ENCODE results near the gene ACOXL.
"Not testable (repeated sequence)": the region's sequence is repeated elsewhere in the genome, so short reads cannot be mapped to it uniquely, and the experiment has no call there.

The ACOXL gene

GRCh38 chr2:111068435-111069058, 336.2 kb downstream of the ACOXL start:
- no peak for TF ChIP-seq CTCF (IDR thresholded peaks at IDR 0.05; ENCODE audit: extremely low read depth, missing control alignments)

GRCh38 chr2:111069722-111070121, 337.3 kb downstream of the ACOXL start:
- TF ChIP-seq CTCF (IDR thresholded peaks at IDR 0.05; ENCODE audit: extremely low read depth, missing control alignments) = no peak
- DNase-seq (ENCODE audit: low spot score) = no peak

More at GRCh38 chr2:111068435-111069058, 336.2 kb downstream of the ACOXL start:
- no peak for DNase-seq (ENCODE audit: low spot score)

GRCh38 chr2:111071600-111072171, 339.3 kb downstream of the ACOXL start:
- no peak for TF ChIP-seq CTCF (IDR thresholded peaks at IDR 0.05; ENCODE audit: extremely low read depth, missing control alignments)

GRCh38 chr2:111072220-111072871, 340.0 kb downstream of the ACOXL start:
- no peak for TF ChIP-seq CTCF (IDR thresholded peaks at IDR 0.05; ENCODE audit: extremely low read depth, missing control alignments)
- no peak for DNase-seq (ENCODE audit: low spot score)

More at GRCh38 chr2:111071600-111072171, 339.3 kb downstream of the ACOXL start:
- no peak for DNase-seq (ENCODE audit: low spot score)

- DNase-seq (ENCODE audit: low spot score) = not testable (repeated sequence)
Measured at GRCh38 chr2:111082659-111083058, 350.3 kb downstream of the ACOXL start.

GRCh38 chr2:111091811-111092211, 359.4 kb downstream of the ACOXL start:
- TF ChIP-seq CTCF (IDR thresholded peaks at IDR 0.05; ENCODE audit: extremely low read depth, missing control alignments) = no peak

GRCh38 chr2:111094691-111095090, 362.3 kb downstream of the ACOXL start:
- no peak for TF ChIP-seq CTCF (IDR thresholded peaks at IDR 0.05; ENCODE audit: extremely low read depth, missing control alignments)
- no peak for DNase-seq (ENCODE audit: low spot score)

More at GRCh38 chr2:111091811-111092211, 359.4 kb downstream of the ACOXL start:
- DNase-seq (ENCODE audit: low spot score) = no peak
